ENCODE data around the gene SLC22A6.

SLC22A6 gene

DNA sequence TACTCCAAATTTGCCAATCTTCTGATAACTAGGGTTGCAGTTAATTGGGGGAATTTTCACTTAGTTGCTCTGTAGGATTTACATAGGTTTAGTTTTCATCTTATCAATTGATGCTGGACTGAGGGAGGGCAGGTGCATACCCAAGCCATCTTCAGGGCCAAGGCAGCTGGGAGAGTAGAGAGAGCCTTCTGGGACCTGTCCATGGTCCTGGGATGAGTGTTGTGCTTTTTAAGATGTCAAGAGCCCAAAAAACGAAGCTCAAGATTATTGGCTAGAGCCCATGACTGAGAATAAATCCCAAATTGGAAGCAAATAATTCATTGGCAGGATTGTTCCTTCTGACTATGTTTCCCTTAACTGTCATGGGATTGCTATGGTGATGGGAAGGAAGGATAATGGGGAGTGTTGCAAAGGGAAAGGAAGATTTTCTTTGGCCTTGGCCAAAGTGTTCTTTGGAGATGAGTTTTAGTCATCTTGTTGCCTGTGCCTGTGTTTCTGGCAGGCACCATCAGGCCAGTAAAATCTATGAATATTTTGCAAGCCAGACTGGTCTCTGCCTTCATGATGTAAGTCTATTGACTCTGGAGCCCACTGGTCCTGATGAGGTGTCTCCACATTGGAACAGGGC, 4.5 kb downstream of the SLC22A6 start:
- Histone ChIP-seq H3K36me3 (ENCODE audit: control insufficient read depth in 2 of 2, insufficient read depth in 1 of 2, low read length in 2 of 2) (no peaks in the 10 kb centered on the region), H3K27ac (ENCODE audit: extremely low read depth, low read depth, low read length) (no peak overlapping the region), H3K9me3 (ENCODE audit: control insufficient read depth, insufficient read depth, low read depth, low read length) (no peaks in the 10 kb centered on the region), H3K4me3 (ENCODE audit: low read depth, low read length) (no peak overlapping the region), H3K4me1 (ENCODE audit: control insufficient read depth, insufficient read depth, low read length) (no peaks in the 10 kb centered on the region)
- CTCF ChIA-PET = interaction anchor here (0.6 to 1.3 kb wide), 3 partner anchors 14 to 75 kb away, joined by 3 to 4 read pairs (median 3); no protein-coding TSS in a partner anchor
- TF ChIP-seq ZFP69B (tag by site-specific recombination; IDR thresholded peaks at IDR 0.05) (no peak), ZNF391 (tag by site-specific recombination; IDR thresholded peaks at IDR 0.05; ENCODE audit: borderline replicate concordance, low read depth) (no peak), ZNF146 (tag by site-specific recombination; IDR thresholded peaks at IDR 0.05) (no peak), ZNF223 (tag by site-specific recombination; IDR thresholded peaks at IDR 0.05) (no peak)
- TF ChIP-seq, protein P1, sequence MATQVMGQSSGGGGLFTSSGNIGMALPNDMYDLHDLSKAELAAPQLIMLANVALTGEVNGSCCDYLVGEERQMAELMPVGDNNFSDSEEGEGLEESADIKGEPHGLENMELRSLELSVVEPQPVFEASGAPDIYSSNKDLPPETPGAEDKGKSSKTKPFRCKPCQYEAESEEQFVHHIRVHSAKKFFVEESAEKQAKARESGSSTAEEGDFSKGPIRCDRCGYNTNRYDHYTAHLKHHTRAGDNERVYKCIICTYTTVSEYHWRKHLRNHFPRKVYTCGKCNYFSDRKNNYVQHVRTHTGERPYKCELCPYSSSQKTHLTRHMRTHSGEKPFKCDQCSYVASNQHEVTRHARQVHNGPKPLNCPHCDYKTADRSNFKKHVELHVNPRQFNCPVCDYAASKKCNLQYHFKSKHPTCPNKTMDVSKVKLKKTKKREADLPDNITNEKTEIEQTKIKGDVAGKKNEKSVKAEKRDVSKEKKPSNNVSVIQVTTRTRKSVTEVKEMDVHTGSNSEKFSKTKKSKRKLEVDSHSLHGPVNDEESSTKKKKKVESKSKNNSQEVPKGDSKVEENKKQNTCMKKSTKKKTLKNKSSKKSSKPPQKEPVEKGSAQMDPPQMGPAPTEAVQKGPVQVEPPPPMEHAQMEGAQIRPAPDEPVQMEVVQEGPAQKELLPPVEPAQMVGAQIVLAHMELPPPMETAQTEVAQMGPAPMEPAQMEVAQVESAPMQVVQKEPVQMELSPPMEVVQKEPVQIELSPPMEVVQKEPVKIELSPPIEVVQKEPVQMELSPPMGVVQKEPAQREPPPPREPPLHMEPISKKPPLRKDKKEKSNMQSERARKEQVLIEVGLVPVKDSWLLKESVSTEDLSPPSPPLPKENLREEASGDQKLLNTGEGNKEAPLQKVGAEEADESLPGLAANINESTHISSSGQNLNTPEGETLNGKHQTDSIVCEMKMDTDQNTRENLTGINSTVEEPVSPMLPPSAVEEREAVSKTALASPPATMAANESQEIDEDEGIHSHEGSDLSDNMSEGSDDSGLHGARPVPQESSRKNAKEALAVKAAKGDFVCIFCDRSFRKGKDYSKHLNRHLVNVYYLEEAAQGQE (tag by site-specific recombination; IDR thresholded peaks at IDR 0.05) = peak; percentile 95
- POLR2A ChIA-PET = no interaction called here

DNA sequence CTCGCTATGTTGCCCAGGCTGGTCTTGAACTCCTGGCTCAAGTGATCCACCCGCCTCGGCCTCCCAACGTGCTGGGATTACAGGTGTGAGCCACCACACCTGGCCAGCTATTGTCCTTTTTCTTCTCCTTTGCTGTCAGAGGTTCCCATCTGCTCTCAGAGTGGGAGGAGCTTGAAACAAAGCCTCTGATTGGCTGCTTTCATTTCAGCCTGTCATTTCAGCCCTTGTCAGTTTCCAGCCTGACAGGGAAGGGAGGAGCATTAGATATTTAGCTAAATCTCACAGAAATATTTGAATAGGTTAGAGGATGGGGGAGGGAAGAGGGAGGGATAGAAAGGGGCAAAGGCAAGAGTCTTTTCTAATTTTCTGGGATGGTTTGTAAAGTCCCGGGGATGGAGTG, 8.7 kb downstream of the SLC22A6 start:
- Histone ChIP-seq H3K9me3 (ENCODE audit: control insufficient read depth, insufficient read depth, low read depth, low read length) (no peaks in the 10 kb centered on the region), H3K36me3 (ENCODE audit: control insufficient read depth in 2 of 2, insufficient read depth in 1 of 2, low read length in 2 of 2) (no peaks in the 10 kb centered on the region), H3K4me3 (ENCODE audit: low read depth, low read length) (no peak overlapping the region), H3K4me1 (ENCODE audit: control insufficient read depth, insufficient read depth, low read length) (no peaks in the 10 kb centered on the region), H3K27ac (ENCODE audit: extremely low read depth, low read depth, low read length) (no peak overlapping the region)
- TF ChIP-seq SP2 (tag by site-specific recombination; IDR thresholded peaks at IDR 0.05) = peak; percentile 25; the same call in 1 of the 2 replicates
- TF ChIP-seq ZNF501 (tag by site-specific recombination; IDR thresholded peaks at IDR 0.05) = no peak
- ChIA-PET POLR2A (interaction anchor here (0.7 kb wide), 1 partner anchor 70 kb away, joined by 12 read pairs; no protein-coding TSS in a partner anchor), CTCF (interaction anchor here (0.6 to 7.3 kb wide), 26 partner anchors 9 to 1700 kb away, joined by 3 to 143 read pairs (median 7); partner anchors contain the start of gene CHRM1)

DNA sequence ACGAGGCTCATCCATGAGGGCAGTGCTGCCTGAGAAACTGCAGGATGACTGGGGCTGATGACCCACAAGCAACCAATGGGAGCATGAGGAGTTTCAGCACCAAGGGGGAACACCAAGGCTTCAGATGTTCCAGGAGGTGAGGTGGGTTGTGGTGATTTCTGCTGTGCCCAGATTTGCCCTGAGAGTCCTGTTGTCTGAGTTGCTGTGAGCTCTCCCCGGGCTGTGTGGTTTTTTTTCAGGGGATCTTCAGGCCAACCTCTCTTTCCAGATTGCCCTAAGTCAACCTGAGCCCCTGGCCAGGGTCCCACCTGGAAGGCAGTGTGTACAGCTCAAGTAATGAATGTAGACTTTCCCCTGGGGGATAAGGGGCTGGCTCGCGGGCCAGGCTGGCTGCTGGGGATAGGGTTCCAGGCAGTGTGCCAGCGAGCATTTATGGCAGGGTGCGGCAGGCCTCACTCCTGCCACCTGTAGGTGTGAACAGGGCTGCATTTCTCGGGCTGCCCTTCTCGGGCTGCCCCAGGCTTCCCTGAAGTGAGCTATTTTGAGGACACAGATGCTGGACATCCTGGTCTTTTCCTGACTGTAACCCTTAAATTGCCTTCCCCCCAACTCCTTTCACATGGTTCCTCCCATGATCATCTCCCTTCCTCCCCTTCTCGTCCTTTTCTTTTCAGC, 9.8 kb downstream of the SLC22A6 start:
- no peaks in the 10 kb centered on the region for H3K36me3 ChIP-seq (ENCODE audit: control insufficient read depth in 2 of 2, insufficient read depth in 1 of 2, low read length in 2 of 2)
- ChIA-PET POLR2A (interaction anchor here (0.5 to 1.2 kb wide), 7 partner anchors 49 to 414 kb away, joined by 3 to 5 read pairs (median 3); partner anchors contain the start of gene TUT1), CTCF (interaction anchor here (0.5 to 7.3 kb wide), 39 partner anchors 8 to 661 kb away, joined by 3 to 143 read pairs (median 6); partner anchors contain the start of genes CHRM1, SLC22A6 and SLC3A2)
- no peak overlapping the region for H3K4me3 ChIP-seq (ENCODE audit: low read depth, low read length)
- no peak overlapping the region for H3K27ac ChIP-seq (ENCODE audit: extremely low read depth, low read depth, low read length)
- no peaks in the 10 kb centered on the region for H3K9me3 ChIP-seq (ENCODE audit: control insufficient read depth, insufficient read depth, low read depth, low read length)
- H3K4me1 ChIP-seq (ENCODE audit: control insufficient read depth, insufficient read depth, low read length) = no peaks in the 10 kb centered on the region
- TF ChIP-seq ZNF549 (tag by site-specific recombination; IDR thresholded peaks at IDR 0.05) (no peak), ZBTB17 (tag by site-specific recombination; IDR thresholded peaks at IDR 0.05) (peak; percentile 45; the same call in 1 of the 2 replicates), ZNF423 (tag by site-specific recombination; IDR thresholded peaks at IDR 0.05) (peak; percentile 89), ZNF335 (tag by site-specific recombination; conservative IDR thresholded peaks at IDR 0.05) (peak; percentile 75), GLIS1 (tag by site-specific recombination; IDR thresholded peaks at IDR 0.05) (peak; percentile 16; the same call in 1 of the 2 replicates)
- TF ChIP-seq, protein P2, sequence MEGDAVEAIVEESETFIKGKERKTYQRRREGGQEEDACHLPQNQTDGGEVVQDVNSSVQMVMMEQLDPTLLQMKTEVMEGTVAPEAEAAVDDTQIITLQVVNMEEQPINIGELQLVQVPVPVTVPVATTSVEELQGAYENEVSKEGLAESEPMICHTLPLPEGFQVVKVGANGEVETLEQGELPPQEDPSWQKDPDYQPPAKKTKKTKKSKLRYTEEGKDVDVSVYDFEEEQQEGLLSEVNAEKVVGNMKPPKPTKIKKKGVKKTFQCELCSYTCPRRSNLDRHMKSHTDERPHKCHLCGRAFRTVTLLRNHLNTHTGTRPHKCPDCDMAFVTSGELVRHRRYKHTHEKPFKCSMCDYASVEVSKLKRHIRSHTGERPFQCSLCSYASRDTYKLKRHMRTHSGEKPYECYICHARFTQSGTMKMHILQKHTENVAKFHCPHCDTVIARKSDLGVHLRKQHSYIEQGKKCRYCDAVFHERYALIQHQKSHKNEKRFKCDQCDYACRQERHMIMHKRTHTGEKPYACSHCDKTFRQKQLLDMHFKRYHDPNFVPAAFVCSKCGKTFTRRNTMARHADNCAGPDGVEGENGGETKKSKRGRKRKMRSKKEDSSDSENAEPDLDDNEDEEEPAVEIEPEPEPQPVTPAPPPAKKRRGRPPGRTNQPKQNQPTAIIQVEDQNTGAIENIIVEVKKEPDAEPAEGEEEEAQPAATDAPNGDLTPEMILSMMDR (tag by site-specific recombination; IDR thresholded peaks at IDR 0.05) = peak; percentile 74; the same call in 1 of the 2 replicates
- TF ChIP-seq, protein P3, sequence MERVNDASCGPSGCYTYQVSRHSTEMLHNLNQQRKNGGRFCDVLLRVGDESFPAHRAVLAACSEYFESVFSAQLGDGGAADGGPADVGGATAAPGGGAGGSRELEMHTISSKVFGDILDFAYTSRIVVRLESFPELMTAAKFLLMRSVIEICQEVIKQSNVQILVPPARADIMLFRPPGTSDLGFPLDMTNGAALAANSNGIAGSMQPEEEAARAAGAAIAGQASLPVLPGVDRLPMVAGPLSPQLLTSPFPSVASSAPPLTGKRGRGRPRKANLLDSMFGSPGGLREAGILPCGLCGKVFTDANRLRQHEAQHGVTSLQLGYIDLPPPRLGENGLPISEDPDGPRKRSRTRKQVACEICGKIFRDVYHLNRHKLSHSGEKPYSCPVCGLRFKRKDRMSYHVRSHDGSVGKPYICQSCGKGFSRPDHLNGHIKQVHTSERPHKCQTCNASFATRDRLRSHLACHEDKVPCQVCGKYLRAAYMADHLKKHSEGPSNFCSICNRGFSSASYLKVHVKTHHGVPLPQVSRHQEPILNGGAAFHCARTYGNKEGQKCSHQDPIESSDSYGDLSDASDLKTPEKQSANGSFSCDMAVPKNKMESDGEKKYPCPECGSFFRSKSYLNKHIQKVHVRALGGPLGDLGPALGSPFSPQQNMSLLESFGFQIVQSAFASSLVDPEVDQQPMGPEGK (tag by site-specific recombination; IDR thresholded peaks at IDR 0.05) = 0 out of 2 replicates have a peak, but pooled peaks have one; percentile 38
- TF ChIP-seq, protein P4, sequence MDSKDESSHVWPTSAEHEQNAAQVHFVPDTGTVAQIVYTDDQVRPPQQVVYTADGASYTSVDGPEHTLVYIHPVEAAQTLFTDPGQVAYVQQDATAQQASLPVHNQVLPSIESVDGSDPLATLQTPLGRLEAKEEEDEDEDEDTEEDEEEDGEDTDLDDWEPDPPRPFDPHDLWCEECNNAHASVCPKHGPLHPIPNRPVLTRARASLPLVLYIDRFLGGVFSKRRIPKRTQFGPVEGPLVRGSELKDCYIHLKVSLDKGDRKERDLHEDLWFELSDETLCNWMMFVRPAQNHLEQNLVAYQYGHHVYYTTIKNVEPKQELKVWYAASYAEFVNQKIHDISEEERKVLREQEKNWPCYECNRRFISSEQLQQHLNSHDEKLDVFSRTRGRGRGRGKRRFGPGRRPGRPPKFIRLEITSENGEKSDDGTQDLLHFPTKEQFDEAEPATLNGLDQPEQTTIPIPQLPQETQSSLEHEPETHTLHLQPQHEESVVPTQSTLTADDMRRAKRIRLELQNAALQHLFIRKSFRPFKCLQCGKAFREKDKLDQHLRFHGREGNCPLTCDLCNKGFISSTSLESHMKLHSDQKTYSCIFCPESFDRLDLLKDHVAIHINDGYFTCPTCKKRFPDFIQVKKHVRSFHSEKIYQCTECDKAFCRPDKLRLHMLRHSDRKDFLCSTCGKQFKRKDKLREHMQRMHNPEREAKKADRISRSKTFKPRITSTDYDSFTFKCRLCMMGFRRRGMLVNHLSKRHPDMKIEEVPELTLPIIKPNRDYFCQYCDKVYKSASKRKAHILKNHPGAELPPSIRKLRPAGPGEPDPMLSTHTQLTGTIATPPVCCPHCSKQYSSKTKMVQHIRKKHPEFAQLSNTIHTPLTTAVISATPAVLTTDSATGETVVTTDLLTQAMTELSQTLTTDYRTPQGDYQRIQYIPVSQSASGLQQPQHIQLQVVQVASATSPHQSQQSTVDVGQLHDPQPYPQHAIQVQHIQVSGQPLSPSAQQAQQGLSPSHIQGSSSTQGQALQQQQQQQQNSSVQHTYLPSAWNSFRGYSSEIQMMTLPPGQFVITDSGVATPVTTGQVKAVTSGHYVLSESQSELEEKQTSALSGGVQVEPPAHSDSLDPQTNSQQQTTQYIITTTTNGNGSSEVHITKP (tag by site-specific recombination; IDR thresholded peaks at IDR 0.05) = peak; percentile 83
